Activated naive CD8-positive, alpha-beta T cell treated with anti-CD3 and anti-CD28 coated beads, Interleukin-2, amount 10 ng/mL, durations not matched to agents 7 days and 5 days (primary cell): Measurements from ENCODE around the gene COX17. TPM values are rescaled to one million over a fixed set of nuclear protein-coding genes. Genes with fewer than 3 reads are reported as not detected.

Experiments
- ATAC-seq: fragments of 150-1000 bp; cut with Tn5 transposase; one replicate; pipeline ENCODE4 v1.10.0; 2021; ENCODE audit warnings: low read depth, moderate library complexity
- POLR2A ChIA-PET: fragments of 350-600 bp; sonication (Branson Sonifier 250); formaldehyde crosslinking; loops from one replicate; lab custom pipeline; 2021; ENCODE audit warnings: antibody characterized with exemption; lab: Charles Lee
- DNase-seq: peaks from one replicate; pipeline ENCODE4 v3.0.0; 2021
- H3K27ac Mint-ChIP-seq: one replicate; pipeline ENCODE4 v1.8.0; 2022; ENCODE audit warnings: mild to moderate bottlenecking, mixed read lengths
- H3K27me3 Mint-ChIP-seq: one replicate; pipeline ENCODE4 v1.8.0; 2022; ENCODE audit warnings: mild to moderate bottlenecking, moderate library complexity, mixed read lengths
- H3K36me3 Mint-ChIP-seq: one replicate; pipeline ENCODE4 v1.8.0; 2021; ENCODE audit warnings: mild to moderate bottlenecking, mixed read lengths
- H3K4me1 Mint-ChIP-seq: one replicate; pipeline ENCODE4 v1.8.0; 2021; ENCODE audit warnings: mixed read lengths
- H3K4me3 Mint-ChIP-seq: one replicate; pipeline ENCODE4 v1.8.0; 2022; ENCODE audit warnings: mild to moderate bottlenecking, moderate library complexity, mixed read lengths
- H3K9me3 Mint-ChIP-seq: one replicate; pipeline ENCODE4 v1.8.0; 2021; ENCODE audit warnings: mixed read lengths
- total RNA-seq, 2 experiments: library from RNA; stranded (reverse); gene quantifications; one replicate each; pipeline ENCODE4 v1.2.3, GENCODE V29; 2021

Gene COX17
- total RNA-seq, 2 experiments from 2014 or later, result 55.7 to 59.9 TPM

- Mint-ChIP-seq H3K4me3 (no peak overlapping the region), H3K27ac (no peak overlapping the region), H3K9me3 (no peaks in the 10 kb centered on the region), H3K36me3 (peaks cover 3% of the 10 kb centered on the region), H3K4me1 (peaks cover 12% of the 10 kb centered on the region), H3K27me3 (peaks cover 8% of the 10 kb centered on the region)
- no peak for ATAC-seq
- POLR2A ChIA-PET, result no interaction called here
- DNase-seq, result no peak
Measured at GRCh38 chr3:119632829-119633228, 44.4 kb downstream of the COX17 start.

GRCh38 chr3:119632216-119632615 lies 45.0 kb downstream of the COX17 start:
- Mint-ChIP-seq H3K4me3 (no peak overlapping the region), H3K4me1 (peaks cover 15% of the 10 kb centered on the region), H3K27ac (no peak overlapping the region), H3K9me3 (no peaks in the 10 kb centered on the region), H3K36me3 (peaks cover 1% of the 10 kb centered on the region), H3K27me3 (peaks cover 8% of the 10 kb centered on the region)
- POLR2A ChIA-PET, result no interaction called here
- ATAC-seq (no peak), DNase-seq (no peak)

GRCh38 chr3:119631516-119631915 lies 45.7 kb downstream of the COX17 start:
- no peaks in the 10 kb centered on the region for H3K9me3 Mint-ChIP-seq
- DNase-seq, result no peak
- peaks cover 8% of the 10 kb centered on the region for H3K27me3 Mint-ChIP-seq
- ATAC-seq, result no peak
- H3K4me3 Mint-ChIP-seq, result no peak overlapping the region
- POLR2A ChIA-PET, result no interaction called here
- H3K36me3 Mint-ChIP-seq, result peaks cover 1% of the 10 kb centered on the region
- peaks cover 18% of the 10 kb centered on the region for H3K4me1 Mint-ChIP-seq
- no peak overlapping the region for H3K27ac Mint-ChIP-seq

- DNase-seq (no peak), ATAC-seq (no peak)
- Mint-ChIP-seq H3K27ac (no peak overlapping the region), H3K27me3 (peaks cover 8% of the 10 kb centered on the region), H3K4me1 (peaks cover 22% of the 10 kb centered on the region), H3K36me3 (peaks cover 1% of the 10 kb centered on the region), H3K9me3 (no peaks in the 10 kb centered on the region), H3K4me3 (no peak overlapping the region)
- POLR2A ChIA-PET, result no interaction called here
Measured at GRCh38 chr3:119630880-119631329, 46.3 kb downstream of the COX17 start.

GRCh38 chr3:119630128-119630879 lies 46.9 kb downstream of the COX17 start:
- DNase-seq (no peak), ATAC-seq (no peak)
- H3K27me3 Mint-ChIP-seq, result peaks cover 8% of the 10 kb centered on the region
- H3K9me3 Mint-ChIP-seq, result no peaks in the 10 kb centered on the region
- no peak overlapping the region for H3K4me3 Mint-ChIP-seq
- H3K4me1 Mint-ChIP-seq, result peaks cover 22% of the 10 kb centered on the region
- POLR2A ChIA-PET, result no interaction called here
- H3K27ac Mint-ChIP-seq, result no peak overlapping the region
- H3K36me3 Mint-ChIP-seq, result peaks cover 1% of the 10 kb centered on the region

GRCh38 chr3:119628816-119629445 lies 48.3 kb downstream of the COX17 start:
- POLR2A ChIA-PET, result no interaction called here
- Mint-ChIP-seq H3K9me3 (no peaks in the 10 kb centered on the region), H3K36me3 (peaks cover 1% of the 10 kb centered on the region), H3K27ac (peak overlapping the region; percentile 11), H3K27me3 (peaks cover 8% of the 10 kb centered on the region), H3K4me1 (peaks cover 22% of the 10 kb centered on the region), H3K4me3 (no peak overlapping the region)
- no peak for ATAC-seq
- no peak for DNase-seq

- POLR2A ChIA-PET, result no interaction called here
- peaks cover 22% of the 10 kb centered on the region for H3K4me1 Mint-ChIP-seq
- ATAC-seq (no peak), DNase-seq (no peak)
- H3K36me3 Mint-ChIP-seq, result peaks cover 1% of the 10 kb centered on the region
- no peaks in the 10 kb centered on the region for H3K9me3 Mint-ChIP-seq
- peaks cover 8% of the 10 kb centered on the region for H3K27me3 Mint-ChIP-seq
- no peak overlapping the region for H3K4me3 Mint-ChIP-seq
- H3K27ac Mint-ChIP-seq, result peak overlapping the region; percentile 41
Measured at GRCh38 chr3:119628390-119628789, 48.8 kb downstream of the COX17 start.

GRCh38 chr3:119627461-119627860 lies 49.7 kb downstream of the COX17 start:
- H3K27ac Mint-ChIP-seq, result no peak overlapping the region
- DNase-seq (peak; percentile 34), ATAC-seq (peak; percentile 61)
- H3K27me3 Mint-ChIP-seq, result peaks cover 6% of the 10 kb centered on the region
- no peaks in the 10 kb centered on the region for H3K9me3 Mint-ChIP-seq
- peak overlapping the region; percentile 26 for H3K4me3 Mint-ChIP-seq
- peaks cover 22% of the 10 kb centered on the region for H3K4me1 Mint-ChIP-seq
- H3K36me3 Mint-ChIP-seq, result peaks cover 1% of the 10 kb centered on the region
- POLR2A ChIA-PET, result interaction anchor here (0.9 kb wide), 2 partner anchors 47 kb away, joined by 3 to 4 read pairs; no protein-coding TSS in a partner anchor

- H3K36me3 Mint-ChIP-seq, result peaks cover 1% of the 10 kb centered on the region
- peaks cover 6% of the 10 kb centered on the region for H3K27me3 Mint-ChIP-seq
- no peaks in the 10 kb centered on the region for H3K9me3 Mint-ChIP-seq
- POLR2A ChIA-PET, result no interaction called here
- H3K4me1 Mint-ChIP-seq, result peaks cover 22% of the 10 kb centered on the region
- no peak for ATAC-seq
- peak overlapping the region; percentile 14 for H3K4me3 Mint-ChIP-seq
- H3K27ac Mint-ChIP-seq, result peak overlapping the region; percentile 18
- no peak for DNase-seq
Measured at GRCh38 chr3:119626196-119626595, 51.0 kb downstream of the COX17 start.

GRCh38 chr3:119625451-119626153 lies 51.6 kb downstream of the COX17 start:
- Mint-ChIP-seq H3K9me3 (no peaks in the 10 kb centered on the region), H3K36me3 (peaks cover 1% of the 10 kb centered on the region), H3K27ac (no peak overlapping the region), H3K4me1 (peaks cover 22% of the 10 kb centered on the region), H3K27me3 (peaks cover 9% of the 10 kb centered on the region), H3K4me3 (no peak overlapping the region)
- DNase-seq, result no peak
- POLR2A ChIA-PET, result no interaction called here
- ATAC-seq, result no peak

- POLR2A ChIA-PET, result no interaction called here
- peaks cover 1% of the 10 kb centered on the region for H3K36me3 Mint-ChIP-seq
- H3K9me3 Mint-ChIP-seq, result no peaks in the 10 kb centered on the region
- H3K27me3 Mint-ChIP-seq, result peaks cover 14% of the 10 kb centered on the region
- DNase-seq, result no peak
- peaks cover 22% of the 10 kb centered on the region for H3K4me1 Mint-ChIP-seq
- H3K4me3 Mint-ChIP-seq, result no peak overlapping the region
- no peak overlapping the region for H3K27ac Mint-ChIP-seq
- no peak for ATAC-seq
Measured at GRCh38 chr3:119624002-119624720, 53.0 kb downstream of the COX17 start.

GRCh38 chr3:119620899-119621298 lies 56.3 kb downstream of the COX17 start:
- Mint-ChIP-seq H3K4me1 (no peaks in the 10 kb centered on the region), H3K9me3 (no peaks in the 10 kb centered on the region), H3K27ac (no peak overlapping the region), H3K27me3 (peaks cover 26% of the 10 kb centered on the region), H3K36me3 (no peaks in the 10 kb centered on the region), H3K4me3 (no peak overlapping the region)
- POLR2A ChIA-PET, result no interaction called here
- no peak for ATAC-seq
- no peak for DNase-seq
